DOHH2 (cell line): ENCODE data around the gene EXOC6B.

Experiments used
- H3F3A ChIP-seq: fragments of 200-600 bp; sonication (generic), shearing (Covaris generic); 2 replicates; pipeline ENCODE4 v1.6.0; 2016; ENCODE audit warnings: antibody characterized with exemption, mild to moderate bottlenecking; ENCODE audit not compliant: control insufficient read depth, insufficient read depth
- H3K27ac ChIP-seq: fragments of 200-600 bp; sonication (generic); 2 replicates; pipeline ENCODE4 v1.5.1; 2014; ENCODE audit warnings: low read depth, mild to moderate bottlenecking, low read length, moderate library complexity
- H3K27me3 ChIP-seq: fragments of 200-600 bp; sonication (generic); 2 replicates; pipeline ENCODE4 v1.6.1; 2014; ENCODE audit warnings: mild to moderate bottlenecking, low read length, mixed read lengths; ENCODE audit not compliant: control insufficient read depth
- H3K36me3 ChIP-seq: fragments of 200-600 bp; sonication (generic); 2 replicates; pipeline ENCODE4 v1.6.1; 2014; ENCODE audit warnings: mild to moderate bottlenecking, low read length, moderate library complexity, mixed read lengths; ENCODE audit not compliant: control insufficient read depth
- H3K4me1 ChIP-seq: fragments of 200-600 bp; sonication (generic); 2 replicates; pipeline ENCODE4 v1.6.1; 2014; ENCODE audit warnings: mild to moderate bottlenecking, low read length, mixed read lengths; ENCODE audit not compliant: control insufficient read depth
- H3K4me2 ChIP-seq: fragments of 200-600 bp; sonication (generic); 2 replicates; pipeline ENCODE4 v1.6.0; 2014; ENCODE audit warnings: mild to moderate bottlenecking, low read length, moderate library complexity
- H3K4me3 ChIP-seq: fragments of 200-600 bp; sonication (generic); 2 replicates; pipeline ENCODE4 v1.5.1; 2014; ENCODE audit warnings: mild to moderate bottlenecking, low read length, mixed read lengths
- H3K79me2 ChIP-seq: fragments of 200-600 bp; sonication (generic); 2 replicates; pipeline ENCODE4 v1.6.1; 2014; ENCODE audit warnings: mild to moderate bottlenecking, low read length, mixed read lengths; ENCODE audit not compliant: control insufficient read depth
- H3K9me2 ChIP-seq: fragments of 200-600 bp; sonication (generic); replicated peaks from 2 replicates; pipeline ENCODE4 v1.6.1; 2014; ENCODE audit warnings: mild to moderate bottlenecking, low read length, mixed read lengths; ENCODE audit not compliant: control insufficient read depth
- H3K9me3 ChIP-seq: fragments of 200-600 bp; sonication (generic); 2 replicates; pipeline ENCODE4 v1.6.1; 2014; ENCODE audit warnings: antibody characterized with exemption, low read length, mixed read lengths; ENCODE audit not compliant: control insufficient read depth, insufficient read depth
- H4K20me1 ChIP-seq: fragments of 200-600 bp; sonication (generic); 2 replicates; pipeline ENCODE4 v1.6.0; 2014; ENCODE audit warnings: low read depth, mild to moderate bottlenecking, antibody characterized with exemption, low read length, moderate library complexity; ENCODE audit not compliant: control insufficient read depth, insufficient read depth
- EZH2phosphoT487 ChIP-seq: fragments of 200-600 bp; sonication (generic); IDR thresholded peaks from 2 replicates; pipeline ENCODE4 v1.6.1; 2017; ENCODE audit warnings: borderline replicate concordance, mild to moderate bottlenecking, antibody characterized with exemption, low read length, moderate library complexity, mixed read lengths
- TF ChIP-seq, protein P1 (sequence below): fragments of 200-600 bp; sonication (generic); IDR thresholded peaks from one replicate; pipeline ENCODE4 v1.5.1; 2014; ENCODE audit warnings: antibody characterized with exemption, mild to moderate bottlenecking, low read depth, low read length; ENCODE audit not compliant: poor library complexity, severe bottlenecking

The EXOC6B gene

DNA sequence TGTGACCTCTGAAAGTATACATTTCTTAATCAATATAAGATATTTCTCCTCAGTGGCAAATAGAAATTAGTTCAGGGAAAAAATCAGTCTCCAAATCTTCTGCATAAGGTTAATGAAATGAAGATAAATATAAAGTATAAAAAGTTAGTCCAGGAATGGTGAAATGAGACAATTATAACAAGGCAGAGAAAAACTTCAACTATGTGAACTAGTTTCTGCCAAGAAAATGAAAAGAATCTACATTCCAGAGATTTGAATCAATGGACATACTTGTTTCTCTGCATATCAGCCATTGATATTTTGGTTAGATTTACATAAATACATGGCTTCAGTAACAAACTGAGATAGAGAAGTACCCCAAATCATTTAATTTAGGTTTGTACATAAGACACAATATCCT lies 249.0 kb downstream of the EXOC6B start:
- no peak overlapping the region for H3K4me2 ChIP-seq
- H3K79me2 ChIP-seq, result no peaks in the 10 kb centered on the region
- TF ChIP-seq, protein P1, sequence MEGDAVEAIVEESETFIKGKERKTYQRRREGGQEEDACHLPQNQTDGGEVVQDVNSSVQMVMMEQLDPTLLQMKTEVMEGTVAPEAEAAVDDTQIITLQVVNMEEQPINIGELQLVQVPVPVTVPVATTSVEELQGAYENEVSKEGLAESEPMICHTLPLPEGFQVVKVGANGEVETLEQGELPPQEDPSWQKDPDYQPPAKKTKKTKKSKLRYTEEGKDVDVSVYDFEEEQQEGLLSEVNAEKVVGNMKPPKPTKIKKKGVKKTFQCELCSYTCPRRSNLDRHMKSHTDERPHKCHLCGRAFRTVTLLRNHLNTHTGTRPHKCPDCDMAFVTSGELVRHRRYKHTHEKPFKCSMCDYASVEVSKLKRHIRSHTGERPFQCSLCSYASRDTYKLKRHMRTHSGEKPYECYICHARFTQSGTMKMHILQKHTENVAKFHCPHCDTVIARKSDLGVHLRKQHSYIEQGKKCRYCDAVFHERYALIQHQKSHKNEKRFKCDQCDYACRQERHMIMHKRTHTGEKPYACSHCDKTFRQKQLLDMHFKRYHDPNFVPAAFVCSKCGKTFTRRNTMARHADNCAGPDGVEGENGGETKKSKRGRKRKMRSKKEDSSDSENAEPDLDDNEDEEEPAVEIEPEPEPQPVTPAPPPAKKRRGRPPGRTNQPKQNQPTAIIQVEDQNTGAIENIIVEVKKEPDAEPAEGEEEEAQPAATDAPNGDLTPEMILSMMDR, result no peak
- TF ChIP-seq EZH2phosphoT487, result no peak
- no peaks in the 10 kb centered on the region for H3F3A ChIP-seq
- no peak overlapping the region for H3K27ac ChIP-seq
- no peaks in the 10 kb centered on the region for H3K4me1 ChIP-seq
- no peaks in the 10 kb centered on the region for H4K20me1 ChIP-seq
- H3K36me3 ChIP-seq, result no peaks in the 10 kb centered on the region
- no peaks in the 10 kb centered on the region for H3K9me2 ChIP-seq
- H3K27me3 ChIP-seq, result no peaks in the 10 kb centered on the region
- no peak overlapping the region for H3K4me3 ChIP-seq
- H3K9me3 ChIP-seq, result no peaks in the 10 kb centered on the region

DNA sequence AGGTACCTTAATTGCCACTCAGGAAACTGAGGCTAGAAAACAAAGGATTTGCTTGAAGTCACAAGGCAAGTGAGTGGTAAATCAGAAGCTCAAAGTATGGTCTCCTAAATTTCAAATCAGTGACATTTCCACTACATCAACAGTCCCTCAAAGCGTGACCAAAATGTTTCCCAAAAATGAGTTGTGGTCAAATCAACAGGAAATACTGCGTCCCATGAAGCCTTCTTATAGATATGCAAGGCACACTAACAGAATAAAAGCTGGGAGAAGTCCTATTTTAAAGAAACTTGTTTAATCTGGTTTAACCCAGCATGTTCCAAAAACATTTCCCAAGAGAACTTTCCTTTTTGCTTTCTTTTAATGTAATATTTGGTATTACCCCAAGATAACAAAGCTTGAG lies 249.4 kb downstream of the EXOC6B start:
- Histone ChIP-seq H3K9me2 (no peaks in the 10 kb centered on the region), H3K4me2 (no peak overlapping the region), H3K9me3 (no peaks in the 10 kb centered on the region), H3K79me2 (no peaks in the 10 kb centered on the region), H3K36me3 (no peaks in the 10 kb centered on the region), H3F3A (no peaks in the 10 kb centered on the region), H3K27ac (no peak overlapping the region), H4K20me1 (no peaks in the 10 kb centered on the region), H3K4me3 (no peak overlapping the region), H3K4me1 (no peaks in the 10 kb centered on the region), H3K27me3 (no peaks in the 10 kb centered on the region)
- TF ChIP-seq, protein P1, result no peak
- no peak for TF ChIP-seq EZH2phosphoT487

DNA sequence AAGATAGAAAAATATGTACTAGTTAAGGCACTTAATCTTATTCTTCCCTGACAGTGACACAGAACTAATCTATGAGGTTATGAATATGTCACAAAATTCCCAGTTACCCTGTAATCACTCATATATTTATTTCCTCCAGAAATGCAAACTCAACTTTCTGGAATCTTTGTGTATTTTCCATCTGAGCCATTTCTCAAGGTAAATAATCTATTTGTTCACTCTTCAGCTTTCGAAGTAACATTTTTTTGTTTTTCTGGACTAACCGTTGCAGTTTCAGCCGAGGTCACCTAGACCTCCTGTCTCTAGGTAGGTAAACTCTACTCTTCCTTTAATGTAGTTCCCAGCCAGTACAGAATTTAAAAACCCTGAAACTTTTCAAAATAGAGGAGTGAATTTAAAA lies 250.9 kb downstream of the EXOC6B start:
- no peaks in the 10 kb centered on the region for H3K4me1 ChIP-seq

More for the DNA sequence above, 250.9 kb downstream of the EXOC6B start:
- H3K27ac ChIP-seq, result no peak overlapping the region
- no peaks in the 10 kb centered on the region for H3K9me3 ChIP-seq
- H3F3A ChIP-seq, result no peaks in the 10 kb centered on the region
- H3K27me3 ChIP-seq, result no peaks in the 10 kb centered on the region
- no peak overlapping the region for H3K4me2 ChIP-seq
- no peaks in the 10 kb centered on the region for H3K36me3 ChIP-seq
- H3K9me2 ChIP-seq, result no peaks in the 10 kb centered on the region
- H3K79me2 ChIP-seq, result no peaks in the 10 kb centered on the region
- TF ChIP-seq, protein P1, result no peak
- TF ChIP-seq EZH2phosphoT487, result no peak
- H3K4me3 ChIP-seq, result no peak overlapping the region
- no peaks in the 10 kb centered on the region for H4K20me1 ChIP-seq
